ENCODE results near the gene ZIC5.

The ZIC5 gene

DNA sequence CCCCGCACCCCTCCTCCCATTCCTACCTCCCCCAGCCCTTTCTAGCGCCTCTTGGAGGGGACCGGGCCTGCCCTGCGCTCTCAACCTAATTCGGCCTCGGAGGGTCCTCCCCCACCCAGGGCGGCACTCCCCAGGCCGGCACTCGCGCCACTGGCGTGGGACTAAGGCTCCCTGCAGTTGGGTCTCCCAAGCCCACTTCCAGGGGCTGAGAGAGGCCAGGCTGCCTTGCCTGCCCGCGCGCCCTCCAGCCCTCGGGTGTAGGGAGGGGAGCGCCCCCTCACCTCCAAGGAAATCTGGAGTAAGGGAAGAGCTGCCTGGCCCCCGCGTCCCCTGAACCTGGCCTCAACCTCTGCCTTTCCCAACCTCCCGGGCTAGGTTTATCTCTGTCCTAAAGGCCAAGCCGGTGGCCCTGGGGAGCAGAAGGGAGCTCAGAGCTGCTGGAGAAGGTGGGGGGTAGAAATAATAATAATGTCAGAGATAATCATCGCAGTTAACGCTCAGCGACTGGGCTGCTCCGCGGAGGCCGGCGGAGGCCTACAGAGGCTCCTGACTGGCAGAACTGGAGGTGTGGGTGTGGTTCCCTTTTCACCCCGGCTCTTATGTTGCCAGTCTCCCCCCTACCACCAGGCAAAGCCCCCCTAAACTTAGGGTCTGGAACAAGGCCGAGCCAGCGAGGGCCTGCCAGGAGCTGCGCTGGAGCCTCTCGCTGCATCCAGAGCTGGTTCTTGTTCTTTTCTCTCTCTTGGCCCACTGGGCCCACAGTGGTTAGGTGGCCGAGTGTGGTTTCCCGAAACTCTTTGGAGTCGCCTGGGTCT lies 19.7 kb upstream of the ZIC5 start:
- DNase-seq (ENCODE audit: low spot score in 2 of 2) = no peak
- in situ Hi-C loops (cut with MboI; ENCODE audit: low sequenced_read_pairs) = no loop called here
- Histone ChIP-seq H3K27me3 (ENCODE audit: low read depth) (peaks cover 41% of the 10 kb centered on the region), H3K9me3 (no peaks in the 10 kb centered on the region), H3K4me1 (peaks cover 3% of the 10 kb centered on the region), H3K4me3 (no peak overlapping the region), H3K36me3 (replicated peaks) (no peaks in the 10 kb centered on the region)

DNA sequence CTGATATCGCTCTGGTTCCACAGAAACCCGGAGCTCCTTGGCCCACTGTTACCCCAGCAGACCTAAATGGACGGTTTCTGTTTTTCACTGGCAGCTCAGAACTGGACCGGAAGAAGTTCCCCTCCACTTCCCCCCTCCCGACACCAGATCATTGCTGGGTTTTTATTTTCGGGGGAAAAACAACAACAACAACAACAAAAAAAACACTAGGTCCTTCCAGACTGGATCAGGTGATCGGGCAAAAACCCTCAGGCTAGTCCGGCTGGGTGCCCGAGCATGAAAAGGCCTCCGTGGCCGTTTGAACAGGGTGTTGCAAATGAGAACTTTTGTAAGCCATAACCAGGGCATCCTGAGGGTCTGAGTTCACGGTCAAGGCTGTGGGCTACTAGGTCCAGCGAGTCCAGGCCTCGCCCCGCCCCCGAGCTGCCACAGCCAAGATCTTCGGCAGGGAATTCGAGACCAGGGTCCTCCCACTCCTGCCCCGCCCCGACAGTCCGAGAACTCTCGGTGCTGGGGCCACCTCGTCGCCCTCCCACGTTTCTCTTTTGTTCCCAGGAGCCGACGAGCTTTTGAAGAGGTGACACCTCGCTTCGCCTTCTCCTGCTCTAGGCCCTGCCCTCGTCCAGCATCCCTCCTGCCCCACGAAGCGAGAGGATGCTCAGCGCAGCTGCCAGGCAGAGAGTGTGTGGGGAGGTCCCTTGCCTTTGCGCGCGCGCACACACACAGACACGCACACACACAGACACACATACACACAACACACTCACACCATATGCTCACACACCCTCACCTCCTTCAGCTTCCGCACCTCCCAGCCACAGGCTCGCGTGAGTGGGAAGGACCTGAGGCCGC lies 18.8 kb upstream of the ZIC5 start:
- Histone ChIP-seq H3K4me1 (peaks cover 7% of the 10 kb centered on the region), H3K4me3 (no peak overlapping the region), H3K9me3 (no peaks in the 10 kb centered on the region), H3K27me3 (ENCODE audit: low read depth) (peaks cover 35% of the 10 kb centered on the region), H3K36me3 (replicated peaks) (no peaks in the 10 kb centered on the region)
- DNase-seq (ENCODE audit: low spot score in 2 of 2) = no peak
- in situ Hi-C loops (cut with MboI; ENCODE audit: low sequenced_read_pairs) = no loop called here

DNA sequence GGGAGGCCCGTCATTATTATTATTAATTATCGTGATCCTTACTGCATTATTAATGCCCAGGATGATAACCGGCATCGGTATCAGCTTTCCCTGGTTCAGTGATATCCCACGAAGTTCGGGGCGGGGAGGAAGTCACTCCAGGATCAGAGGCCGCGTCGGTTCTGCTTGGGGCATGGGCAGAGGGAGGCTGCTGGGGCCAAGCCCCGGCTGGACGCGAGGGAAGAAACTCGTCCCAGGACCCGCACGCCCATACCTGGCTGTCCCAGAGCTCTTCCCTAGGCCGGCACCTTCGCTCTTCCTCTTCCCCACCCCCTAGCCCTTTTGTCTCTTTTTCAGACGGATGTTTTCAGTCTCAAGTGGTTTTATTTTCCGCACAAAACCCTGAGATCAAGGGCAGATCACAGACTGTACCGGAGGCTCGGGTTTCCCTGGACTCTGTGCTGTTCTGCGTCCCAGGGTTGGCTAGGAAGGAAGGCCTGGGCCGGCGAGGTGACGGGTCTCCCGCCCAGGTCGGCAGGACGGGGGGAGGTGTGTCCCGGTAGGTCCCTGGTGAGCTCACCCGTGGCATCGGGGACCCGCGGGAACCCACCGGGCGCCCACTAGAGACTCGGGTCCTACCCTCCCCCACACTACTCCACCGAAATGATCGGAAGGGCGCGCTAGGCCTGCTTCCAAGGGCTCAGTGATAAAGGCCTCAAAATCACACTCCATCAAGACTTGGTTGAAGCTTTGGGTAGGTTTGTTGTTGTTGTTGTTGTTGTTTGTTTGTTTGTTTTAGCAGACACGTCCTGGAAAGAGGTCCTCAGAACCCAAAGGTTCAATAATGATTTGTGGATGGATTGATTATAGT lies 17.9 kb upstream of the ZIC5 start:
- no peak overlapping the region for H3K4me3 ChIP-seq
- H3K36me3 ChIP-seq (replicated peaks) = no peaks in the 10 kb centered on the region
- no peaks in the 10 kb centered on the region for H3K9me3 ChIP-seq
- peaks cover 33% of the 10 kb centered on the region for H3K27me3 ChIP-seq (ENCODE audit: low read depth)
- in situ Hi-C loops (cut with MboI; ENCODE audit: low sequenced_read_pairs) = loop anchor here (10.0 kb wide), 1 partner anchor 245 kb away; no protein-coding TSS in a partner anchor
- H3K4me1 ChIP-seq = peaks cover 13% of the 10 kb centered on the region
- DNase-seq (ENCODE audit: low spot score in 2 of 2) = no peak

DNA sequence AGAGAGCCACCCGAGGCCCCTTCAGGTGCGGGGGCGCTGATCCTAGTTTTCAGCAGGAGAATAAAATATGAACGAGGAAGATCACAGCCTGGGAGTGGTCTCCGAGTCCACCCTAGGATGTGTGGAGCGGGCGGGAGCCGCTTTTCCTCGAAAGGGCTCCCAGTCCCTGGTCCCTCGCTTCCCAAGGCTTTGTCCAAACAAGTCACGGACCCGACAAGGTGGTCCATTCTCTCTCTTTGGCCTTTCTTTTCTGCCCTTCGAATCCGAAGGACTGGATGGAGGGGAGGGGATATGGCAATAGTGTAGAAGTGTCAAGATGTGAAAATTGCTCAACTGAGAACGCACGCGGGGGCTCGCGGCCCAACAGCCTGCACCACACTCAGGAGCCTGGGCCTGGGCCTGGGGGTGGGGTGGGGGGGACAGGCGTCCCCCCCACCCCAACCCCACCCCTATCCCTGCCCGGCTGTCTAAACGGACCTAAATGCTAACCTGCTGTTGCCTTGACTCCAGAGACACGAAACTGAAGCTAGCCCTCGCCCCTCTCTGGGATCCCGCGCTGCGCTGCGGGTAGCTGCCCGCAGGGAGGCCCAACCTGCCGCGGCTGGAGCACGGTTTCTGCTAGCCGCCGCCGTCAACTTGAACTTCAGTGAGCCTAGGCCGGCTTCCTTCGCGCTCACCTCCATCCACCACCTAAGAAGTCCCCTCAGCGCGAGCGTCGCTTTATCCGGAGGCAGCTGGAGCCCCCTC lies 17.1 kb upstream of the ZIC5 start:
- Histone ChIP-seq H3K4me3 (no peak overlapping the region), H3K9me3 (no peaks in the 10 kb centered on the region), H3K27me3 (ENCODE audit: low read depth) (peaks cover 29% of the 10 kb centered on the region), H3K36me3 (replicated peaks) (no peaks in the 10 kb centered on the region), H3K4me1 (peaks cover 13% of the 10 kb centered on the region)
- no peak for DNase-seq (ENCODE audit: low spot score in 2 of 2)
- in situ Hi-C loops (cut with MboI; ENCODE audit: low sequenced_read_pairs) = loop anchor here (10.0 kb wide), 1 partner anchor 246 kb away; no protein-coding TSS in a partner anchor

DNA sequence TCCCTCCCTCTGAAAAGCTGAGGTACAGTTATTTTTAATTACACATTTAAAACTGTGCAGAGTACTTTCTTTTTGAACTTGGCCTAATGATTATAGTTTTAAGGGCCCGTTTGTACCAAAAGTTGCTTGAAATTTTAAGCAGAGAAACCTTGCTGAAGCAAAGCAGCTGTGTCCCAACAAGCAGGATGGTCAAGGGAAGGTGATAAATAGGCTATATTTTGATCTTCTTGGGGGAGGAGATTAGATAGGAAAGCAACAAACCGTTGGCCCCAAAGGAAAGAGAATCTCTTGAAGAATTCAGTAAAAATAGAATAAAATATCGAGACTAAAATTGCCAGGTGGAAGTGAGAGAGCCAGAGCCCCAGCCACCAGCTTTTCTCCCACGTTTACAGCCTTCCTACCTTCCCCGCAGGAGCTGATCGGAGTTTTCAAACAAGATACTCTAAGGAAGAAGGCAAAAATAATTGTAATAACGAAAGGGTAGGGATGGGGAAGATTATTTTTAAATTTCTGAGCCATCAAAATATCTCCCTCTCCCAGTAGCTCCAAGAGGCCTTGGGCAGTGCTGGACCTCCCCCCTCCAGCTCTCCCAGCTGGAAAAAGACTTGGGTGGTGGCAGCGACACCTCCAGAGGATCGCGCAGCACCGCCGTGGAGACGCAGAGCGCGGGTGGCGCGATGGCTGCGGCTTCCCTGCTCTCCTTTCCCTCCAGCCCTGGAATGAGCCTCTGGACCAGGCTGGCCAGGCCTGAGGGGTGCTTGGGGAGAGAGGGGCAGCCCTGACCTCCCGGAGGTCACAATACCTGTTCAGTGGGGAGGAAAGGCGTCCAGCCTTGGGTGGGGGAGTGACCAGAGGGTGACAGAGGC lies 15.8 kb upstream of the ZIC5 start:
- peaks cover 13% of the 10 kb centered on the region for H3K4me1 ChIP-seq
- no peak overlapping the region for H3K4me3 ChIP-seq
- H3K27me3 ChIP-seq (ENCODE audit: low read depth) = peaks cover 25% of the 10 kb centered on the region
- H3K9me3 ChIP-seq = no peaks in the 10 kb centered on the region
- in situ Hi-C loops (cut with MboI; ENCODE audit: low sequenced_read_pairs) = loop anchor here (10.0 kb wide), 1 partner anchor 247 kb away; no protein-coding TSS in a partner anchor
- H3K36me3 ChIP-seq (replicated peaks) = no peaks in the 10 kb centered on the region
- DNase-seq (ENCODE audit: low spot score in 2 of 2) = no peak

DNA sequence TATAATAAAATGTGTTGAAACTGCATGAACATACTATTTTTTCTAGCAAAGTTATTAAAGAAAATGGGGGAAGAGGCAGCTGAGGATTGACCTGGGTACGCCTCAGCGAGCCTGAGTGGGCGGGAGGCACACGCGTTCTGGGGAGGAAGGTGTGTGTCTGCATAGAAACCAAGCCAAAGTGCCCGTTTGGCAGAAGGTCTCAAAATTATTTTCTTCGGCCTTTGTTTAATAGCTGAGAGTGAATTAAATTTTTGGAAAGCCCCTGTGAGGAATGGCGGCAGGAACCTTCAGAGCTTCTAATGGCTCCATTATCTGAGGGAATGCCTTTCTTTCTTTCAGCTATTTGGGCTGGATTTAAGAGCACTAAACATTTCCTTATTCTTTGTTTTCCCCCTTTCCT lies 15.2 kb upstream of the ZIC5 start:
- peaks cover 13% of the 10 kb centered on the region for H3K4me1 ChIP-seq
- no peaks in the 10 kb centered on the region for H3K36me3 ChIP-seq (replicated peaks)
- H3K9me3 ChIP-seq = no peaks in the 10 kb centered on the region
- in situ Hi-C loops (cut with MboI; ENCODE audit: low sequenced_read_pairs) = loop anchor here (10.0 kb wide), 1 partner anchor 248 kb away; no protein-coding TSS in a partner anchor
- H3K27me3 ChIP-seq (ENCODE audit: low read depth) = peaks cover 24% of the 10 kb centered on the region
- no peak for DNase-seq (ENCODE audit: low spot score in 2 of 2)
- no peak overlapping the region for H3K4me3 ChIP-seq

DNA sequence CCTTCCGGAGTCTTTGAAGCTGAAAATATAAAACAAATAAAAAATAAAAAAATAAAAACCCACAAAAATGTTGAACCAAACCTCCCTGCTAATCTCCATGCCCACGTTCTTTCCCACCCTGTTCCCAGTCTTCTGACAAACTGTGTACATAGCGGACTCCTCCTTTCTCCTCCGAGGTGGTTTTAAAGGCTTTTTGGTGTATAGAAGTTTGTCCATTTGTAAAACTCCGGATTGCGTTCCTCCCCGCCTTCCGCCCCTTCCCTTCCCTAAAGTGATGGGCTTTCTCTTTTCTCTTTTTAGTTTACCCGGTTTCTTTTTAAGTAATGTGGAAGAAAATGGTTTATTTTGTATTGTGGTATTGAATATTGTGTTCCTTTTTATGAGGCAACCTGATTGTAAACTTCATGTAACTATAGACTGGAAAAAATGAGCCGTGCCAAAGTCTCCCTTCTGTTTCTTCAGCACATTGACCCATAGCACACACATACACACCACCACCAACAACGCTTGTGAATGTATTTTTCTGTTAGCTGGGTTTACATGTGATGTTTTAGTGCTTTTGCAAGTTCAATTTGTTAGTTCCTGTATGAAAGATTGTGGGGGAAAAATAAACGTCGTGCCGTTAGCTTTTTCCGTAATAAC lies 14.4 kb upstream of the ZIC5 start:
- Histone ChIP-seq H3K4me3 (peak overlapping the region; percentile 7; the same call in 1 of the 2 replicates), H3K9me3 (no peaks in the 10 kb centered on the region), H3K36me3 (replicated peaks) (no peaks in the 10 kb centered on the region), H3K4me1 (peaks cover 13% of the 10 kb centered on the region), H3K27me3 (ENCODE audit: low read depth) (peaks cover 24% of the 10 kb centered on the region)
- in situ Hi-C loops (cut with MboI; ENCODE audit: low sequenced_read_pairs) = loop anchor here (10.0 kb wide), 1 partner anchor 249 kb away; no protein-coding TSS in a partner anchor
- DNase-seq (ENCODE audit: low spot score in 2 of 2) = no peak

DNA sequence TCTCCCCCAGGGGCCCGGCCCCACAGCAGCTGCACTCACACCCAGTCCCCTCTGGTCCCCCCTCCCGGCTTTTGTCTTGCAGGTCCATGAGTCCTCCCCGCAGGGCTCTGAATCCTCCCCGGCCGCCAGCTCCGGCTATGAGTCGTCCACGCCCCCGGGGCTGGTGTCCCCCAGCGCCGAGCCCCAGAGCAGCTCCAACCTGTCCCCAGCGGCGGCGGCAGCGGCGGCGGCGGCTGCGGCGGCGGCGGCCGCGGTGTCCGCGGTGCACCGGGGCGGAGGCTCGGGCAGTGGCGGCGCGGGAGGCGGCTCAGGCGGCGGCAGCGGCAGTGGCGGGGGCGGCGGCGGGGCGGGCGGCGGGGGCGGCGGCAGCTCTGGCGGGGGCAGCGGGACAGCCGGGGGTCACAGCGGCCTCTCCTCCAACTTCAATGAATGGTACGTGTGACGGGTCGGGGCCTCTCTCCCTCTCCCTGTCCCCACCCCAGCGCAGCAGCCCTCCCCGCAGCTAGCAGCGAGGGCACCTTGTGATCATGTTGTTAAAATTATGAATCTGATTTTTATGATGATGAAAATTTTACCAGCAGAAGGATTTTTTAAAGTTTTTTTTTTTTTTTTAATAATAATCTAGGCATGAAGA lies 13.8 kb upstream of the ZIC5 start:
- peak in 1 of 2 experiments; percentile 65 for DNase-seq (ENCODE audit: low spot score in 2 of 2)
- Histone ChIP-seq H3K4me1 (peaks cover 13% of the 10 kb centered on the region), H3K36me3 (replicated peaks) (no peaks in the 10 kb centered on the region), H3K9me3 (no peaks in the 10 kb centered on the region), H3K27me3 (ENCODE audit: low read depth) (peaks cover 24% of the 10 kb centered on the region), H3K4me3 (peak overlapping the region; percentile 47)
- in situ Hi-C loops (cut with MboI; ENCODE audit: low sequenced_read_pairs) = loop anchor here (10.0 kb wide), 1 partner anchor 249 kb away; no protein-coding TSS in a partner anchor

DNA sequence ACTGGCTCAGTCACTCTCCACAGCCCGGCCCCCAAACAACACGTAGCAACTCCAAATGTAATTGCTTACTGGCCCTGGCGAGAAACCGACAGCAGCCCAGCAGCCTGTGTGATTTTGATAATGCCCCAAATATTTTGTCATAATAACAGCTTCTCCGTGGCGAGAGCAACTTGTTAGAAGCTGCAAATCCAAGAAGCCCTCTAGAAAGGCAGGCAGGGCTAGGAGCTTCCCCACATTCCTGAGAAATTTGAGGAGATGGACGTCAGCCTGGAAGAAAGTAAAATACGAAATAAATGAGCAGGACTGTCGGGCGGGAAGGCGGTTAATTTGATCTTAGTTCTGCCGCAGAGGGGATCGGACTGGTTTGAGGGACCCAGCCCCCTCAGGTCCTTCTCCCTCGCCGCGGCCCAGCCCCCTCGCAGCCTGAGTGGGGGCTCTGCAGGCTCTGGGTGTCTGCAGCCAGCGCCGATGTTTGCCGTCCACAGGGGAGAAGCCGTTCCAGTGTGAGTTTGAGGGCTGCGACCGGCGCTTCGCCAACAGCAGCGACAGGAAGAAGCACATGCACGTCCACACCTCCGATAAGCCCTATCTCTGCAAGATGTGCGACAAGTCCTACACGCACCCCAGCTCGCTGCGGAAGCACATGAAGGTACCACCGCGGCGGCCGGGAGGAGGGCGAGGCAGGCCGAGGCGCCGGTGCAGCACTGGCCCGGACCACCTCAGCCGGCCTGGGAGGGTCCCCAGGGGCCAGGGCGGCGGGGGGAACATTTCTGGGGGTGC lies 13.1 kb upstream of the ZIC5 start:
- DNase-seq (ENCODE audit: low spot score in 2 of 2) = peak in 1 of 2 experiments; percentile 50
- Histone ChIP-seq H3K36me3 (replicated peaks) (no peaks in the 10 kb centered on the region), H3K9me3 (no peaks in the 10 kb centered on the region), H3K27me3 (ENCODE audit: low read depth) (peaks cover 24% of the 10 kb centered on the region), H3K4me3 (peak overlapping the region; percentile 47), H3K4me1 (peaks cover 13% of the 10 kb centered on the region)
- in situ Hi-C loops (cut with MboI; ENCODE audit: low sequenced_read_pairs) = loop anchor here (10.0 kb wide), 1 partner anchor 250 kb away; no protein-coding TSS in a partner anchor

DNA sequence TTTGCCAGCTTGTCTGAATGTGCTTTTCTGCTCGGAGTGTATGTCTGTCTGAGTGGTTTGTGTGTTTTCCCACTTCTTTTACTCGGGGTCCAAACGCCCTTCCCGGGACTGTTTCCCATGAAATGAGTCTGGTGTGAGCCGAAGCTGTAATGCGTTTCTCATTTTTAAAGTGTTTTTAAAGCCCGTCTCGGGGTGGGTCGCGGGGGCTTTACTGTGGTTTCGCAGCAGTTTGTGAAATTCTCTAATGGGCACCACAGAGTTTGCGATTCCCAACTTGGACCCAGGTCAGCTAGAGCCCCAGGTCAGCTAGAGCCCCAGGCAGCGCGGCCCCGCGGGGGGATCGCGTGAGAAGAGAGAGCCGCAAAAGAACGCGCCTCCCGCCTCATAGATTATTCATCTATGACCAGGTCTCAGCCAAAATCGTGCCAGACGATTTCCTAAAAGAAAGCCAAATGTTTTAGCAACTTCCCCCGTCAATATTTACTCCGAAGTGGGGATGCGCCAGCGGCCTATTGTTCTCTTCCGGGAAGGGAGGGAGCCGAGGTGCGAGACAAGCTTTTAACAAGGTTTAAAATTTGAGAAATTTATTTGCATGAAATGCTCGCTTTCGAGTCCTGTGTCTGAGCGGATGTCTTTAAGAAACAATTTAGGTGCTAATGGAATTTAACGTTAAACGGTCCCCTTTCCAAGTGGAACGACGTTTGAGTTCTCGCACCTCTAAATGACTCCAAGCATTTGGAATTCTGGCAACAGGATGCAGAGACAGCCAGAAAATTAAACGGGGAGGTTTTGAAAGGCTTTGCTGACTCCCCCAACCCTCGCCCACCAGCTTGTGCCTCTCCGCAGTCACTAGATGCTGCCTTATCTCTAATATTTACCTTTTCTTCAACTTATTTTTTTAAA lies 12.2 kb upstream of the ZIC5 start:
- DNase-seq (ENCODE audit: low spot score in 2 of 2) = peak in 1 of 2 experiments; percentile 55
- H3K27me3 ChIP-seq (ENCODE audit: low read depth) = peaks cover 24% of the 10 kb centered on the region
- in situ Hi-C loops (cut with MboI; ENCODE audit: low sequenced_read_pairs) = loop anchor here (10.0 kb wide), 1 partner anchor 251 kb away; no protein-coding TSS in a partner anchor

More for the DNA sequence above, 12.2 kb upstream of the ZIC5 start:
- Histone ChIP-seq H3K36me3 (replicated peaks) (no peaks in the 10 kb centered on the region), H3K4me1 (peaks cover 13% of the 10 kb centered on the region), H3K9me3 (no peaks in the 10 kb centered on the region), H3K4me3 (peak overlapping the region; percentile 47)

Data from HAP-1 (cell line).